Body of pancreas (tissue), 4 donors: ENCODE results near the gene ABL2. TPM values are rescaled to one million over a fixed set of nuclear protein-coding genes. Genes with fewer than 3 reads are reported as not detected.

ENCODE experiments used
- ATAC-seq: fragments of 150-250 bp; one replicate; pipeline ENCODE4 v1.9.1; 2016
- DNase-seq, 4 donors: peaks; one replicate each; pipeline ENCODE4 v3.0.0-alpha.2; 2019
- H3K27ac ChIP-seq, 4 donors: fragments of 200-600 bp; sonication (generic); 1 replicate in 3 of 4; 2 replicates in 1 of 4; pipeline versions ENCODE4 v1.5.1 to v1.6.1; 2016 to 2019; ENCODE audit warnings: mild to moderate bottlenecking in 1 of 4, mixed read lengths in 1 of 4, moderate library complexity in 1 of 4
- H3K27me3 ChIP-seq, 2 donors: fragments of 200-600 bp; sonication (generic); one replicate each; pipeline ENCODE4 v1.6.0; 2016; ENCODE audit warnings: mild to moderate bottlenecking in 1 of 2
- H3K36me3 ChIP-seq, 2 donors: fragments of 200-600 bp; sonication (generic); replicated peaks in 1 of 2; 2 replicates each; pipeline ENCODE4 v1.5.1; 2016; ENCODE audit warnings: low read depth in 2 of 2; ENCODE audit not compliant: insufficient read depth in 1 of 2
- H3K4me1 ChIP-seq: fragments of 200-600 bp; sonication (generic); one replicate; pipeline ENCODE4 v1.6.0; 2016
- H3K4me3 ChIP-seq, 2 donors: fragments of 200-600 bp; sonication (generic); 1 replicate in 1 of 2; 2 replicates in 1 of 2; pipeline ENCODE4 v1.5.1; 2016 to 2019
- H3K9me3 ChIP-seq, 3 donors: fragments of 200-600 bp; sonication (generic); 1 replicate in 2 of 3; 2 replicates in 1 of 3; pipeline ENCODE4 v1.5.1; 2016
- CTCF ChIP-seq, 7 experiments: fragments of 450-650 bp in 4 of 7; fragments of 200-600 bp in 3 of 7; sonication (generic) in 3 of 7; IDR thresholded peaks; one replicate each; pipeline ENCODE4 v1.5.1; 2016 to 2019; ENCODE audit warnings: antibody characterized with exemption in 7 of 7
- POLR2A ChIP-seq, 3 donors: fragments of 450-650 bp; IDR thresholded peaks; one replicate each; pipeline ENCODE4 v1.6.1; 2016; ENCODE audit warnings: antibody characterized with exemption in 3 of 3, mild to moderate bottlenecking in 2 of 3
- WGBS, 2 donors: methylation state at CpG; one replicate each; pipeline ENCODE4 v1.1.5; 2017; 5-methylcytosine and 5-hydroxymethylcytosine counted together
- intact Hi-C: fragments of 100-400 bp; cut with DNase I; formaldehyde crosslinking; loops from one replicate; pipeline ENCODE4 v1.15.1; 2023
- total RNA-seq, 2 donors: library from RNA; depleted of rRNA; stranded (reverse); fragments of >200 nt; gene quantifications; one replicate each; pipeline ENCODE4 v1.1.0, GENCODE V29; 2016

Gene ABL2
- total RNA-seq, 2 donors from 2014 or later = 10.1 to 12.5 TPM

DNA sequence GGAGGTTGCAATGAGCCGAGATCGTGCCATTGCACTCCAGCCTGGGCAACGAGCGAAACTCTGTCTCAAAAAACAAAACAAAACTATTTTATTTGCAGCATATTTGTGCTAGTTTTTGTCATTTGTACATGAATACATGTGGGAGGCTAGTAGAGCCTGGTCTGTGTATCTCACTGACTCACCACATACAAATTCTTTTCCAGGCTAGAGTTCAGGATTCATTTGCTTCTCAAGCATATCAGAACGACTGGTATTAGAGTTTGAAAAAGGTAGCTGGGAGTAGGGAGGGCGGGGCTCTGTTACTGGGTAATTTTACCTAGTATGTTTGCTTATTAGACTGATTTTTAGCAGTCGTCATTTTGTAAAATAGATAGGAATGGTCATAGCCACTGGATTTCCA, 152.1 kb downstream of the ABL2 start:
- Histone ChIP-seq H3K27ac (no peak overlapping the region), H3K36me3 (no peaks in the 10 kb centered on the region), H3K4me3 (no peak overlapping the region), H3K4me1 (peaks cover 13% of the 10 kb centered on the region), H3K27me3 (no peaks in the 10 kb centered on the region), H3K9me3 (no peaks in the 10 kb centered on the region)
- TF ChIP-seq POLR2A (IDR thresholded peaks at IDR 0.05) = no peak
- no peak for TF ChIP-seq CTCF (IDR thresholded peaks at IDR 0.05)
- ATAC-seq = no peak
- intact Hi-C loops = no loop called here
- WGBS, 2 donors = 77 to 85% methylated on average over 7 of the region's 7 CpGs
- no peak for DNase-seq

DNA sequence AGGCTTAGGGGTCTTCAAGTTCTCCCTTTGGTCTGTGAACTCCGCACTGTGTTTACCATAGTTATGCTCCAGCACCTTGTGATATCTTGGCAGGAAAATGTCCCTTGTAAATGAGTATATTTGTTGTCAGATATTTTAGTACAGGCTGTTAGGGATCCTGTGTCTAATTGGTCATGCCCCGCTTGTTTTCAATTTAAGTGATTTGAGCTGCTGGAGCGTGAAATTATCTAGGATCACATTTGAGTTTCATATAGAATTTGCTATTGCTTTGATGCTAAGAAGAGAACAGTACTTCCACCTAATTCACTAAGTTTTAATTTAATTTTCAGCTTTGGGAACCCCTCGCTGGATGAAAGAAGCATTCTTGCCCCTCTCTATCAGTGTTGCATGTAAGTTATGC, 163.0 kb downstream of the ABL2 start:
- DNase-seq (no peak), ATAC-seq (no peak)
- WGBS, 2 donors = 94 to 99% methylated on average over 4 of the region's 4 CpGs
- H3K36me3 ChIP-seq = peaks cover 0 to 7% of the 10 kb centered on the region in 2 donors
- no peaks in the 10 kb centered on the region for H3K9me3 ChIP-seq
- no peak for TF ChIP-seq CTCF (IDR thresholded peaks at IDR 0.05)
- TF ChIP-seq POLR2A (IDR thresholded peaks at IDR 0.05) = no peak
- no peak overlapping the region for H3K4me3 ChIP-seq
- H3K27ac ChIP-seq = no peak overlapping the region
- H3K4me1 ChIP-seq = no peaks in the 10 kb centered on the region
- H3K27me3 ChIP-seq = no peaks in the 10 kb centered on the region
- intact Hi-C loops = no loop called here

GRCh38 chr1:179061360-179062282, 167.9 kb downstream of the ABL2 start:
- intact Hi-C loops = no loop called here
- WGBS, 2 donors = 91 to 92% methylated on average over 8 of the region's 8 CpGs
- ATAC-seq = no peak
- H3K9me3 ChIP-seq = no peaks in the 10 kb centered on the region
- no peaks in the 10 kb centered on the region for H3K27me3 ChIP-seq
- no peaks in the 10 kb centered on the region for H3K4me1 ChIP-seq
- H3K27ac ChIP-seq = no peak overlapping the region
- peaks cover 0 to 5% of the 10 kb centered on the region in 2 donors for H3K36me3 ChIP-seq
- TF ChIP-seq CTCF (IDR thresholded peaks at IDR 0.05) = no peak
- no peak for TF ChIP-seq POLR2A (IDR thresholded peaks at IDR 0.05)
- no peak for DNase-seq
- no peak overlapping the region for H3K4me3 ChIP-seq

- TF ChIP-seq CTCF (IDR thresholded peaks at IDR 0.05) (no peak), POLR2A (IDR thresholded peaks at IDR 0.05) (no peak)
- Histone ChIP-seq H3K4me1 (no peaks in the 10 kb centered on the region), H3K27me3 (no peaks in the 10 kb centered on the region), H3K36me3 (no peaks in the 10 kb centered on the region), H3K9me3 (no peaks in the 10 kb centered on the region), H3K27ac (no peak overlapping the region), H3K4me3 (no peak overlapping the region)
- intact Hi-C loops = no loop called here
- DNase-seq (no peak), ATAC-seq (no peak)
- WGBS, 2 donors = 90 to 92% methylated on average over 3 of the region's 3 CpGs
These were observed 170.7 kb downstream of the ABL2 start for GRCh38 chr1:179058487-179059483.
